Stimulated activated CD8-positive, alpha-beta memory T cell treated with anti-CD3 and anti-CD28 coated beads, Interleukin-2, amount 100 ng/mL, for 1 hour (primary cell): Measurements from ENCODE around the gene TTLL10.
A peak's percentile ranks its signal among the peaks of the same experiment; 100 is the strongest.

Experiments
- DNase-seq, 2 donors: peaks; one replicate each; pipeline ENCODE4 v3.0.0-alpha.2; 2020; ENCODE audit warnings: low read depth in 2 of 2

Gene TTLL10

DNA sequence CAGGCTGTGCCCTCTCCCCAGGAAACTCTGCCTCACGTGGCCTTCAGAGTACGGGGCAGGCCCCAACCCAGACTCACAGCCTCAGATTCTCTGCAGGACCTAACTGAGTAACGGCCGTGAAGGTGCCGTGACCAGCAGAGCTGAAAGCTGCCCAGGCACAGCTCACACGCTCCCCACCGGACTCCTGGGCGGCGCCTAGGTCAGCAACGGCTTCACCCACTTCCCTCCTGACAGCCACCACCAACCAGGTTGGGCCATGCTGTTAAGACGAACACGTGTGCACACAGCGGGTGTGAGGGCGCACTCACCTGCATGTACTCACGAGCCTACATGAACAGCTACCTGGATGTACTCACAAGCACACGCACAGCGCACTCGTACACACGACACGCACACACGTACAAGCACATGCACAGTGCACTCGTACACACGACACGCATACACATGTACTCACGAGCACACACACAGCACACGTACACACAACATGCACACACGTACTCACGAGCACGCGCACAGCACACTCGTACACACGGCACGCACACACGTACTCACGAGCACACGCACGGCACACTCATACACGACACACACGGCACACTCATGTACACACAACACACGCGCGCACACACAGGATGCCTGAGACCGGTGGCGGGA lies 49.0 kb downstream of the TTLL10 start:
- no peak for DNase-seq

DNA sequence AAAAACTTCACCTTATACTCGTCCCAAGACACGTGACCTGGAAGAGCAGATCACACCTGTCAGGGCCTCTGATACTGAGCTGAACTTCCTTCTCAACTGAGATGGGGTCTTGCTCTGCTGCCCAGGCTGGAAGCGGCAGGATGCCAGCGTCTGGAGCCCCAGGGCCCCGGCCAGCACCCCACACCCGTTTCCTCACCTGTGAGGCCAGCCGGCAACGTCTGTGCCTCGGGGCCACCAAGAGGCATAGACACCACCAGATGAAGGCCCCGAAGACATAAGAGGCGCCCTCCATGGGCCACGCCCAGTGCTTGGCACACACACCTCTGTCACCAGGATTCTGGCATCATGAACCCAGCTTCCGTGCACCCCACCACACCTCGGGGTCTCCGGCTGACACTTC lies 49.6 kb downstream of the TTLL10 start:
- DNase-seq, result no peak

DNA sequence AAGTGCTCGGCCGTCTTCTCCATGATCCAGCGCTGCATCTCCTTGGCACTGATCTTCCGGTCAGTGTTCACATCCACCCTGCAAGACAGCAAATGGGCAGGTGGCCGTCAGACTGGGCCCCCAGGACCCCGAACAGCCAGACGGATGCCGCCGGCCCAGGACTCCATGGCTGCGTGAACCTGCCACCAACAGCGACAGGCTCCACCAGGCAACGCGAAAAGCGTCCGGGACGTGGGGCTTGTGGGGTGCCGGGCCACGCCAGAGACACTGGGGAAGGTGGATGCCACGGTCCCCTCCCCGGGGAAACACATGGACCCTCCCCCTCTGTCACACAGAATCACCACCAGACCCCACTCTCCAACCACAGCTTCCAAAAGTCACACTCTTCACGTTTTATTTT lies 50.2 kb downstream of the TTLL10 start:
- DNase-seq, result no peak

DNA sequence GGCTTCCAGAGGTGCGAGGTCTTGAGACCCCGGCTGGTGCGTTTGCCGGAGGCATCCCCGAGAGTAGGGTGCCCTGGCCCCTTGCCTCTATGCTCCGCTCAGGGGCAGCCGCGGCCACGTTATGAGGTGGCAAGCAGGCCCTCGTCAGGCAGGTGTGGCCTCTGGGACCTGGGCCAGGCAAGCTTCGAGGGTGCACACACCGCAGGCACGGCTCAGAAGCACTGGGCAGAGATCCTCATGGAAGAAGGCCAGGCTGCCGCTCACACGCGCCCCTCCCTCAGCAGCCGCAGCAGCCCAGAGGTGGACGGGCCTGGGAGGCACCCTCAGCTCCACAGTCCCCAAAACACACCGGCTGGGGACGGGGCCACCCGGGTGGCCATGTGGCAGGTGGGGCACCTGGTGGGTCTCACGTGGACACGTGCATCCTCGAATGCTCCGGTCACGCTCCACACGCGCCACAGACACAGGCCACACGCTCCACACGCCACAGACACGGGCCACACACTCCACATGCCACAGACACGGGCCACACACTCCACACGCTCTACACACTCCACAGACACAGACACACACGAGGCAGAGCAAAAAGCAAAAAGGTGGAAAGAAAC lies 51.7 kb downstream of the TTLL10 start:
- no peak for DNase-seq

DNA sequence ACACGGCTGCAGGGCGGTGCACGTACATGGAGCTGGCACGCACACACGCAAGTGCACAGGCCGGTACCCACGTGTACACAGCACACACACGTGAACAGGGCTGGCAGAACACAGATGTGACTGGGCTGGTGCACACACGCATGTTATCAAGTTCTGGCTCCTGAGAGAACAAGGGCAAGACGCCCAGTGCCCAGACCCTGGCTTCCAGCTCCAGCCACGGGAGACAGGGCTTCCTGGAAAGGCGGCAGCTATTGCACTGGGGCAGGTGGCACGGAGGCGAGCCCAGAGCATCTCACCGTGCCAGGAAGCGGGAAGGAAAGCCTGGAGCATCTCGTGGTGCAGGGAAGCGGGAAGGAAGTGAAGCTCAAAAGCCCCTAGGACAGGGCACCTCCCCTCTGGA lies 52.2 kb downstream of the TTLL10 start:
- DNase-seq, result no peak

DNA sequence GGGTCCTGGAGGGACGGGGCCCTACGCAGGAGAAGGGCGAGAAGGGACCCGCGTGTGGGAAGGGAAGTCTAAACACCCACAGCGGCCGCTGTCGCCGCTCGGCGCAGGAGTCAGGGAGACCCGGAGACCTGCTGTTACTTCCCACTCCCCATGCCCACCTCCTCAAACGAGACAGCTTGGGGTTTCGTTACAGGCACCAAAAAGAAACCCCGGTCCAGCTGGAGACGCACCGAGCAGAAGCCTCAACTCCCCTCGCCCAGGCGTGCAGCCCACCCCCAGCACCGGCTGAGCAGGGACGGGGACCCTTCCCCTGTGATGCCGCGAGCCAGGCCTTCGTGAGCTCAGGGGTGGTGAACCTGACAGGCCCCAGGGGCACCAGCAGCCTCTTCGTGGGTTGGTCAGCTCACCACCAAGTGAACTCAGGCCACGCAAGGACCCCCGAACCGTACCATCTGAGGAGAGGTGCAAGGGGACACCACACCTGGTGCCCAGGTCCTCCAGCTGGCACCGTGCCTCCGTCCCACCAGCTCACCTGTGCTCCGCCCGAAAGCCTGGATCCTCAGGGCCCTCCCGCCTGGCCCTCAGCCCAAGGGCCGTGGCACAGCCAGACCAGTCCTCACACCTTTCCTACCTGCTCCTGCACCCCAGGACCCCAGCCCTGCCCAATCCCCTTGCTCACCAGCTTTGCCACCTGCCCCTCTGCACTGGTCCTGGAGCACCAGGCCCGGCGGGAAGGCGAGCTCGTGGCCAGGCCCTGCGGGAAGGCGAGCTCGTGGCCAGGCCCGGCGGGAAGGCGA lies 53.1 kb downstream of the TTLL10 start:
- no peak for DNase-seq

DNA sequence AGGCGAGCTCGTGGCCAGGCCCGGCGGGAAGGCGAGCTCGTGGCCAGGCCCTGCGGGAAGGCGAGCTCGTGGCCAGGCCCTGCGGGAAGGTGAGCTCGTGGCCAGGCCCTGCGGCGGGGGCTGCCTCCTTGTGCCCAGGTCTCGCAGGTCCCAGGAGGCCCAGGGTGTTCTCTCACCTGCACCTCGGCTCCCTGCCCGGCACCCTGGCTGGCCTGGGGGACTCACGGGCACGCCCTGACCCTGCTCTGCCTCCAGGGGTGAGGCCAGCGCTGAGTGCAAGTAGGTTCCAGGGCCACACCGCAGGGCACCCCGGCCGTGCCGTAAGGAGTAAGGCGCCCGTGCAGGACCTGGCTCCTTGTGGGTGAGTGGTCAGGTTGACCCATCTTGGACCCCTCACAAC lies 53.7 kb downstream of the TTLL10 start:
- no peak for DNase-seq

DNA sequence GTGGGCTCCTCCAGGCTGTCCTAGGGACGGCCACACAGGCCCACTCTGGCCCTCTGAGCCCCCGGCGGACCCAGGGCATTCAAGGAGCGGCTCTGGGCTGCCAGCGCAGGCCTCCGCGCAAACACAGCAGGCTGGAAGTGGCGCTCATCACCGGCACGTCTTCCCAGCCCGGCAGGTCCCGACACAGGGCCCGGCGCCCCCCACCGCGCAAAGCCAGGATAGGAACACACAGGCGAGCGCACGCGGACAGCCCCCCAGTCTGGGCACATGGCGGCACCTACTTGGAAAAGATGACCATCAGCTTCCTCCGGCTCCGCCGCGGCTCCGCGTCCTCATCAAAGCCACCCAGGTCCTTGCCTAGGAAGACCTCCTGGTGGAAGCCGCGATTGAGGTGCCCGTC lies 54.5 kb downstream of the TTLL10 start:
- no peak for DNase-seq

DNA sequence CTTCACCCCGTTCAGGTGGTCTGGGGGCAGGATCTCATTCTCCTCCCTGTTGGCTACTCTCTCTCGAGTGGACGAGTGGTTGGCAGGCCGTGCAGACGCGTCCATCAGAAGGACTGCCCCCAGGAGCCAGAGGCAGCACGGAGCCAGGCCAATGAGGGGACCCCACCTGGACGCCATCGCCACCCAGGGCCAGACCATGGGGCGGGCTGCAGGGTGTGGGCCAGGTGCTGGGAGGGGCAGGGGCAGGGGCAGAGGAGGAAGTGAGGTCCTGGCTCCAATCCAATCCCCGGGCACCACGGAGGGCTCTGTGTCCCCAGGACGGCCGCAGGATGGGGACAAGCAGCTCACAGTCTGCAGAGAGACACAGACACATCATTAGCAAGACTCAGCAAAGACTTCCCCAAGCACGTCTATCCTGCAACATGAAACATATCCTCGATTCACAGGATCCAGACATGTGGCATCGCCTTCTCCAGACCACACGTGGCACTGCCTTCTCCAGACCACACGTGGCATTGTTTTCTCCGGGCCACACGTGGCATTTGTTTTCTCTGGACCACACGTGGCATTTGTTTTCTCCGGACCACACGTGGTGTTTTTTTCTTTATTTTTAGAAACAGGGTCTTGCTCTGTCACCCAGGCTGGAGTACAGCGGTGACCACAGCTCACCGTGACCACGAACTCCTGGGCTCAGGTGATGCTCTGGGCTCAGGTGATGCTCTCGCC lies 55.1 kb downstream of the TTLL10 start:
- no peak for DNase-seq

DNA sequence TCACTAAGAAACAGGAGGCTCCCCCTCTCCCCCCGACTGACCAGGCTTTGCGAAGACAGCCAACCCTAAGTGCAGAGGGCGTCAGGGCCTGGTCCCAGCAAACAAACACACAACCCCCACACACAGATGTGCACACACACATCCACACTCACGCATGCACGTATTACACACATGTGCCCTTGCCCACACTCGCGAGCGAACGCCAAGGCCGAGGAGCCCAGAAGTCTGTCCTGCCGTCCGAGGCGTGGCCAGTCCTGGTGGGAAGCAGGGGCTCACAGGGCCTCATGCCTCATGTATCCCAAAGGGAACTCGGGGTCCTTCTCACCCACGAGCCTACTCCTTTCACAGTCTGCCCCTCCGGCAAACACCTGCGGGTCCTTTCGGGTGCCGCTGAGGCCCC lies 56.1 kb downstream of the TTLL10 start:
- no peak for DNase-seq

DNA sequence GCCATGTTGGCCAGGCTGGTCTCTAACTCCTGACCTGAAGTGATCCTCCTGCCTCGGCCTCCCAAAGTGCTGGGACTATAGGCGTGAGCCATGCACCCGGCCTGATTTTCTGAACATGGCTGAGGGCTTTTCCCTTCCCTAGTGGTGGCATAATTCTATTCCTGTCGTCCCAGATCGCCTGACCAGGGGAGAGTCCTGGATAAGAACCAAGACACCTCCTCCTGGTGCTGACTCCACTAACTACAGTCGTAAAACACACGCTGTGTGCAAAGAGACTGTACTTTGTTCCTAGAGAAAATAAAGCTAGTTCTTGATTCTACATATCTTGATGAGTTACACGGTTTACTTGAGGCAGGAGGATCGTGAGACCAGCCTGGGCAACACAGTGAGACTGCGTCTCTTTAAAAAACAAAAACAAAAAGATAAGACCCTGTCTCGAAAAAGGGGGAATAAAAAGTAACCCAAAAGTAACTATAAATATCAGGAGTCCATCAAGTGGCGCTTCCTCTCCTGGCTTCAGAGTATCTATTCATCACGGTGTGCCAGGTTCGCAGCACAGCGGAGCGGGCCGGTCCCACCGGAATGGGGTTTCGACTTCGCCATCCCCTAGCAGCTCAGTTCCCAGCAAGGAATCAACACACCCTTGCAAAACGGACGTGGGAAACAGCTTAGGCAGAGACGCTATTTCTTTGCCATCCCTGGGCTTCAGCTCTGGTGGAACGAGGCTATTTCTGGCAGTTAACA lies 57.1 kb downstream of the TTLL10 start:
- DNase-seq, result no peak

DNA sequence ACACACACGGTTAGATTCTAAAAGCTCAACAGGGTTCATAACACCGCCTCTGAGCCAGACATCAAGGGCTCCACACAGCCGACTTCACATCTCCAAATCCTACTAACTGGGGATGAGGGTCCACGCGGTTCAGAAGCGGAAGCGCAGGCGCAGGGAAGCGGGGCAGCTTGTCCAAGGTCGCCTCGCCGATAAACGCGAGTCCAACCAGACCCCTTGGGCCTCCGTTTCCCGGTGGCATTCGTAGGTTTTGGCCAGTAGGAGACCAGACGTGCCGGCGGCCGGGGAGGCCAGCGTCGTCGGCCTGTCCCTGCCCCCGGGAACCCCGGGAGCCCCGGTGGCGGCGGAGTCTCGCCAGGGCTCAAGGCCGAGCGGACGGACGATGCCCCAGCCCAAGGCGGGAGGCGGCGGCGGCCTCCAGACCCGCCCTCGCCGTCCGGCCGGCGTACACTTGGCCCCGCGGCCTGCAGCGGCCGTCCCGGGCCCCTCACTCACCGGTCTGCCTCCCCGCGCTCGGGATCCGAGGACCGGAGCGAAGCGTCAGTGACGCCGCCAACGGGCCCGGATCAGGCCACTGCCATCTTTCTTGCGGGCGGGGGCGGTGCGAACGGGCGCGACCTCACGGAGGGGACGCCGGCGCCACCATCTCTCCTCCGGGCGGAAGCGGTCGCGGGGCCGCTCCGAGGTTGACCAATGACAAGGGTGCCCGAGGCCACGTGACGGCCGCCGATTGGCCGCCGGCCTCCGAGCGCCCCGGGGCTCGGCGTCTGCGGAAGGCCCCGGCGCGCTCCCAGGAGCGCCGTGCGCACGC lies 57.9 kb downstream of the TTLL10 start, which contains the start of gene SDF4:
Gene SDF4, minus strand, starts transcription at position 602 of the 808 bp plus-strand sequence. CDS start 3,229 bp downstream, outside the sequence.
- DNase-seq, result peak; percentile 93 to 95

DNA sequence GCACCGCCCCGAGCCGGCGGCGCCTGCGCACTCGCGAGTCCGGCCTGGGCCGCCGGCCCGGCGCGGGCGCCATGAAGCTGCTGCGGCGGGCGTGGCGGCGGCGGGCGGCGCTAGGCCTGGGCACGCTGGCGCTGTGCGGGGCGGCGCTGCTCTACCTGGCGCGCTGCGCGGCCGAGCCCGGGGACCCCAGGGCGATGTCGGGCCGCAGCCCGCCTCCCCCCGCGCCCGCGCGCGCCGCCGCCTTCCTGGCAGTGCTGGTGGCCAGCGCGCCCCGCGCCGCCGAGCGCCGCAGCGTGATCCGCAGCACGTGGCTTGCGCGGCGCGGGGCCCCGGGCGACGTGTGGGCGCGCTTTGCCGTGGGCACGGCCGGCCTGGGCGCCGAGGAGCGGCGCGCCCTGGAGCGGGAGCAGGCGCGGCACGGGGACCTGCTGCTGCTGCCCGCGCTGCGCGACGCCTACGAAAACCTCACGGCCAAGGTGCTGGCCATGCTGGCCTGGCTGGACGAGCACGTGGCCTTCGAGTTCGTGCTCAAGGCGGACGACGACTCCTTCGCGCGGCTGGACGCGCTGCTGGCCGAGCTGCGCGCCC lies 58.6 kb downstream of the TTLL10 start, which contains the start of gene B3GALT6:
Gene B3GALT6, plus strand, starts transcription at position 30 of the 588 bp plus-strand sequence. Its CDS starts 42 bp downstream, at position 72.
- no peak for DNase-seq

DNA sequence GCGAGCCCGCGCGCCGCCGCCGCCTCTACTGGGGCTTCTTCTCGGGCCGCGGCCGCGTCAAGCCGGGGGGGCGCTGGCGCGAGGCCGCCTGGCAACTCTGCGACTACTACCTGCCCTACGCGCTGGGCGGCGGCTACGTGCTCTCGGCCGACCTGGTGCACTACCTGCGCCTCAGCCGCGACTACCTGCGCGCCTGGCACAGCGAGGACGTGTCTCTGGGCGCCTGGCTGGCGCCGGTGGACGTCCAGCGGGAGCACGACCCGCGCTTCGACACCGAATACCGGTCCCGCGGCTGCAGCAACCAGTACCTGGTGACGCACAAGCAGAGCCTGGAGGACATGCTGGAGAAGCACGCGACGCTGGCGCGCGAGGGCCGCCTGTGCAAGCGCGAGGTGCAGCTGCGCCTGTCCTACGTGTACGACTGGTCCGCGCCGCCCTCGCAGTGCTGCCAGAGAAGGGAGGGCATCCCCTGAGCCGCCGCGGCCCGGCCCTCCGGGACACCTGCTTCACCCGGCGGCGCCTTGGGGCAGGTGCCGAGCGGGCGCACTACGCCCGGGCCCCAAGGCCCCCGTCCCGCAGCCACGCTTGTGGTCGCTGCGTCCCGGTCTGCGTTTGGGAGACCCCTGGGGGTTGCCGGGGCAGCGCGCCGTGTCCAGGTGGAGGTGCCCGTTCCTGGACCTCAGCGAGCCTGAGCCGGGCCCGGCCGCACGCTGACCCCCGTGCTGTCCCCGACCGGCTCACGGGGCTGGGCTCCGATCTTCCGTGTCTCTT lies 59.3 kb downstream of the TTLL10 start:
- no peak for DNase-seq

DNA sequence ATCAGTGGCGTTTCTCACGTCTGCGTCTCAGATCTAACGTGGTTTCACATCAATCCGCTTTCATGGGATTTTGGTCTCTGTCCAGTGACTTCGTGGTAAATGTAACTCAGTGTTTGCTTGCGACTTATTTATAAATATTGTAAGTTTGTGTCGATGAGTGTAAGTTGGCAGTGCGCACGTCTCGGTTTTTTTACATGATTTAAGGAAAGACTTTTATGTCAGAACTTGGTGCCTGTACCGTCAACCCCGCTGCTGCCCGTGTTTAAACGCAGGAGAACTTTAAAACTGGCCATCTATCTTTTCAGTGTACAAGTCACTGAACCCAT lies 59.9 kb downstream of the TTLL10 start:
- no peak for DNase-seq

DNA sequence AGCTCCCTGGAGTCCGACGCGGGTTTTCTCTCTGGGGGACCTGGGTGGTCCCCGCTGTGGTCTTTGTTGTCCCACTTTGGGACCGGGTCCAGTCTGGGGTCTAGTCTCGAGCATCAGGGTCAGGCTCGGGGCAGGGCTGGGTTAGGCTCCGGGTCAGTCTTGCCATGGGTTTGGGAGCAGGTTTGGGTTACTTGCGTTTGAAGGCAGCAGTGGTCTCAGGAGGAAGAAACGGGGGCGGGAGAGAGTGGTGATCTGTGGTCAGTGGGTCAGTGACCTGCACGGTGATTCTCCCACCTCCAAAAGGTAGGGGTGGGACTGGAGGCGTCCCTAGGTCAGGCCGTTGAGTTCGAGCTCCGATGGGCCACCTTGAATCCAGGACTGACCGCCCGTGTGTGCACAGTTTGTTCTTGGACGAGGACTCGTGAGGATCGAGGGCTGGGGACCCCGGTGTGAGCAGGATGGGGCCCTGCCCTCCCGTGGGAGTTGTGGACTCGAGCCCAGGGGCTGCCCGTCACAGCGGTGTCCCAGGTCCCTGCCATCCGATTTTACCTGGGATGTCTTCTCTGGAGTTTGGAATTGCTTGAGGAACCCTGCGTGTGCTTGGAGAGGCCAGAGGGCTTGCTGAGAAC lies 60.6 kb downstream of the TTLL10 start:
- no peak for DNase-seq

DNA sequence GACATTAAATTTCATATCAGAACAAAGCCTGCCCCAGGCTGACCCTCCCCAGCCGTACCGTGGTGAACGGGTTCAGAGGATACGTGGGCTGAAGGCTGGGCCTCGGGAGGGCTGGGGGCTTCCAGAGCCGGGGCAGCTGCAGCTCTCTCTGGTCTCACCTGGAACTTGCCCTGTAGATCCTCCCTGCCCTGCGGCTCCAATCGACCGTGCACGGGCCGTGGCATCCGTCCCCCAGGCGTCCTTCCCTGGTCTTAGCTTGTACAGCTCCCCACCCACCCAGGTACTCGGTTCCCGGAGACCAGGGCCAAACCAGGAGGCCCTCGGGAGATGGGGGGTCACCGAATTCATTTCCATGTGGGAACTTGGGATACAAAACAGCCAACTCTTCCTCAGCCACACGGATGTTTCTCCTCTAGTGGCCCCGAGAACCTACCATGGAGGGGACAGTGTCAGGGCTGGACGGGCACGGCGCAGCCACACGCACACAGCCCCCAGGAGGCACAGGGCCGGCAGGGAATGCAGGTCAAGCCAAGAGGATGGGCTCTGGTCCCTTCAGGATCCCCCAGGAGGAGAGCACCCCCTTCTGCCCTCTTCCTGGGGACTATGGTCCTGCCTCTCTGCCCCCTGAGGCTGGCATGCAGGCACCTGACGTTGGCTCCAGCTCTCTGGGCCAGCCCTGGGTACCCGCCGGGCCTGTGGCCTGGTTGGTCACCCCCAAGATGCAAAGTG lies 61.5 kb downstream of the TTLL10 start:
- DNase-seq, result no peak

DNA sequence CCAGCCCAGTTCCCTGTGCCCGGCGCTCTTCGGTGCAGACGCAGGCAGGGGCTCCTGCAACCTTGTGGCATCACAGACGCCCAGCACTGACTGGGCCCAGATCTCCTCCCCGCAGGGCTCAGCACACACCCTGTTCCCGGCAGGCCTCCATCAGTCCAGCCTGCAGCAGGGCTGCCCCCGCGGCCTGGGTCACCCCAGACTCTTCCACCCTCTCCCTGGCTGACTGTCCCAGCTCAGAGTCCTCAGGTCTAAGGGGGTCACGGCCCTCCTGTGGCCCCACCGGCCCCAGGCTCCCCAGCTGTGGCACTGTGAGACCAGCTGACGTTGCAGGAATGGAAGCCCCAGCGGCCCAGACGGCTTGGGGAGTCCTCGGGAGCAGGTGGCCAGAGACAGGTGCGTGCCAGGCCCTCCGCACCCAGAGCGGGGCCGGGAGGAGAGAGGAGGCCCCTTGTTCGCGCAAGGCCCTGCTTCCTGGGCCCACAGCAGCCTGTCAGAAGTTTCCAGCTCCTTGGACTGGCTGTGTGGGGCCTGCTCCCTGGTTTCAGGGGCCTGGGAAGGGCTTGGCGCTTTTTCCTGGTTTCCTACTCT lies 62.6 kb downstream of the TTLL10 start:
- DNase-seq, result no peak
